ENCODE measurements around the gene CYB561A3.

The CYB561A3 gene

GRCh38 chr11:61325649-61326414, 35.9 kb downstream of the CYB561A3 start:
- DNase-seq (ENCODE audit: low read depth in 2 of 2), result no peak

- DNase-seq (ENCODE audit: low read depth in 2 of 2), result no peak
Measured at GRCh38 chr11:61315260-61315659, 46.4 kb downstream of the CYB561A3 start.

DNA sequence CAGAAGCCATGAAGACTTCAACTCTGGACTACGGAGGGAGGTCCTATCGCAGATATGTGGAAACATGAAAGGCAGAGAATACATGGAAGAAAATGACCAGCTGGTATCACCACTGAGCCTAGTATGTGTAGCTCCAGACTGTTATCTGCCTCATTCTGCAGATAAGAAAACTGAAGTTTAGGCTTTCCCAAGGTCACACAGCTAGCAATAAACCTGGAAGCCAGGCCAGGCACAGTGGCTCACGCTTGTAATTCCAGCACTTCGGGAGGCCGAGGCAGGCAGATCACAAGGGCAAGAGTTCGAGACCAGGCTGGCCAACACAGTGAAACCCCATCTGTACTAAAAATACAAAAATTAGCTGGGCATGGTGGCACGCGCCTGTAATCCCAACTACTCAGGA, 50.9 kb downstream of the CYB561A3 start:
- DNase-seq (ENCODE audit: low read depth in 2 of 2), result no peak

- DNase-seq (ENCODE audit: low read depth in 2 of 2), result no peak
Measured at GRCh38 chr11:61309739-61310138, 51.9 kb downstream of the CYB561A3 start.

DNA sequence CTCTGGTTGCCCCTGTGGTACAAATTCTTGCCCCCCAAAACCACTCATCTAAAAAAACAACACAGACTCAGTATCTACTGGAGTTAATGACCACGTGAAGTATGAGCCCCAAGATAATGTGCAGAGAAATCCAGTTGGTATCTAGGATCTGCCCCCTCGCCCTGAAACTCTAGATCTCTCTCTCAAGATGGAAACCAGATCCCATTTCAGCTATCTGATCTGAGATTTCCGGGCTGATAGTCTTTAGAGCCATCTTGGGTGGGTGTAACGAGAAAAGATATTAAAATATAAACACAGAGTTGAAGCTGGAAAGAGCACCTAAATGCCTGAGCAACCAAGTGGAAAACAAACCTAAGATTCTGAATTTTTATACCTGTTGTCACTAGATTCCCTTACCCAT, 52.5 kb downstream of the CYB561A3 start:
- DNase-seq (ENCODE audit: low read depth in 2 of 2), result no peak

DNA sequence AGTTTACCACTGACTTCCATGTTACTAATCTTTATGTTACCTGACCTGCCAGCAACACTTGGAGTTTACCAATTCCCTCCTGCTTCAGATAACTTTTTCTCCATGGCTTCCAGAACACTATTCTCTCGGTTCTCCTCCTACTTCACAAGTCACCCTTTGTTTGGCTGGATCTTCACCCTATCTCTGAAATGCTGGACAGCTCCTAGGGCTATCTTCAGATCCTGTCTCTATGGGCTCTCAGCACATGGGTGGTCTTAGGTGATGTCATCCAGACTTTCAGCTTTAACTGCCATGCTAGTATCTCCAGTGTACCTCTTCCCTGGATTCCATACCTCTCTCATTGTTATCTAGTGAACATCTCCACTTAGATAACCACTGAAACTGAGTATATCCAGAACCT, 54.3 kb downstream of the CYB561A3 start:
- no peak for DNase-seq (ENCODE audit: low read depth in 2 of 2)

DNA sequence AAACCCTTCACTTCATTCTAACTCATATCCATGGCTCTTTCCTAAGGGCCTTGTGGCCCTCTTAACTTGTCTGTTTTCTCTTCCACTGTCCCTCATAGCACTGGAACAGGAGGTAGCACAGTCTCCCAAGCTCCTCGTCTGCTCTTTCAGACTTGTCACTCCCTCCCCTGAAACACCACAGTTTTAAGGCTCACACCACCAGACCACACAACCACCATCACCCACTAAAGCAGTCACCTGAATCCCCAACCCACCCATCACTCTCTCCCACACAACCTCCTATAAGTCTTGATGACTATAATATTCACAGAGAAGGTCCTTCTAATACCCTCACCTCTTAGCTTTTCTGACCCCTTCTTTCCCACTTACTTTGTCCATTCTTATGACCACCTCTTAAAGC, 55.5 kb downstream of the CYB561A3 start:
- DNase-seq (ENCODE audit: low read depth in 2 of 2), result no peak

DNA sequence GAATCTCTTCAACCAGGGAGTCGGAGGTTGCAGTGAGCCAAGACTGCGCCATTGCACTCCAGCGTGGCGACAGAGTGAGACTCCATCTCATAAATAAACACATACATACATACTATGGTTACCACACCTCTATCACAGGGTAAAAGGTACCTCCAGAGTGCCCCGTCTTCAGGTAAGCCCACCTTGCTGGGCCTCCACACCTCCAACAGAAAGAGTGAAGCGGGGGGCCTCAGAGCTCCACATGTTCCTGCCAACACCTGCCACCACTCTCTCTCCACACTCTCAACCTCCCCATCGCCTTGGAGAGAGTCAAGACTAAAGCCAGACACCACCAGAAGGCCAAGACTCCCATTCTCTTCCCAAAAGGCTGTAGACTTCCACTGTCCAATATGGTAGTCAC, 56.3 kb downstream of the CYB561A3 start:
- no peak for DNase-seq (ENCODE audit: low read depth in 2 of 2)

DNA sequence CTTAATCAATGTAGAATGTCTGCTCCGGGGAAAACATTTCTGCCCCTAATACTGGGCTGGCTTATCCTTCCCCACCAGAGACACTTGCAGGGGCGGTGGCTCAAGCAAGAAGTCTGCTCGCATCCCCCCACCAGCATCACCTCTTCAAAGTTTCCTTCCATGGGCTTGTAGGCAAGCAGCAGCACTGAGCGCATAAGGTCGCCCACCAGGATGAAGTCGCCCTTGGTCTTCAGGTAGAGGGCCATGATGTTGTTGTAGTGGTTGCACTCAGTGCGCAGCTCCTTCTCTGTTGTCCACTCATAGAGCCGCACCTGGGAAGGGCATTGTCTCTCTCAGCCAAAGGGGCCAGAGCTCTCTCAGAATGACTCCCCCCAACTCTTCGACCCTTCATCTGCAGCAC, 58.0 kb downstream of the CYB561A3 start:
- no peak for DNase-seq (ENCODE audit: low read depth in 2 of 2)

DNA sequence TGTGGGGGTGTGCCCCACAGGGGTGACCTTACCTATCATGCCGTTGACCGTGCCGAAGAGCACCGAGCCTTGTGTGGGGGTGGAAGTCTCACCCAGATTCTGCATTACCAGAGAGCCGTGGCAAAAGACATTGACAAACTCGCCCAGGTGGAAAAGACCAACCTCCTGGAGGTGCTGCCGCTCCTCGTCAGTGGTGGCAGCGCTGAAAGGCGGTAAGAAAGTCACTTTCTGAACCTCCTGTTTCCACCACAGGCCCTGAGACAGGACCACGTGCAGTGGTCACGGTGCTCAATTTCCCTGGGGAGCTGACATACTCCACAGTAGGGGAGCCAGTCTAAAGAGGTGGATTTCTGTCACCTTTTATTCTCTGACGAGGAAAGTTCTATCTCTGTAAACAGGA, 59.1 kb downstream of the CYB561A3 start:
- no peak for DNase-seq (ENCODE audit: low read depth in 2 of 2)
